GM10266 (cell line): ENCODE results near the gene RGS16.
A peak's percentile ranks its signal among the peaks of the same experiment; 100 is the strongest.

Experiments
- DNase-seq: peaks from one replicate; pipeline ENCODE4 v3.0.0; 2012; ENCODE audit errors: extremely low spot score
- TF ChIP-seq, protein P1 (sequence below): IDR thresholded peaks from 2 replicates; pipeline ENCODE4 v1.5.1; 2012; ENCODE audit warnings: mild to moderate bottlenecking, low read depth; ENCODE audit not compliant: control insufficient read depth, insufficient read depth; ENCODE audit errors: missing control alignments

RGS16 gene

DNA sequence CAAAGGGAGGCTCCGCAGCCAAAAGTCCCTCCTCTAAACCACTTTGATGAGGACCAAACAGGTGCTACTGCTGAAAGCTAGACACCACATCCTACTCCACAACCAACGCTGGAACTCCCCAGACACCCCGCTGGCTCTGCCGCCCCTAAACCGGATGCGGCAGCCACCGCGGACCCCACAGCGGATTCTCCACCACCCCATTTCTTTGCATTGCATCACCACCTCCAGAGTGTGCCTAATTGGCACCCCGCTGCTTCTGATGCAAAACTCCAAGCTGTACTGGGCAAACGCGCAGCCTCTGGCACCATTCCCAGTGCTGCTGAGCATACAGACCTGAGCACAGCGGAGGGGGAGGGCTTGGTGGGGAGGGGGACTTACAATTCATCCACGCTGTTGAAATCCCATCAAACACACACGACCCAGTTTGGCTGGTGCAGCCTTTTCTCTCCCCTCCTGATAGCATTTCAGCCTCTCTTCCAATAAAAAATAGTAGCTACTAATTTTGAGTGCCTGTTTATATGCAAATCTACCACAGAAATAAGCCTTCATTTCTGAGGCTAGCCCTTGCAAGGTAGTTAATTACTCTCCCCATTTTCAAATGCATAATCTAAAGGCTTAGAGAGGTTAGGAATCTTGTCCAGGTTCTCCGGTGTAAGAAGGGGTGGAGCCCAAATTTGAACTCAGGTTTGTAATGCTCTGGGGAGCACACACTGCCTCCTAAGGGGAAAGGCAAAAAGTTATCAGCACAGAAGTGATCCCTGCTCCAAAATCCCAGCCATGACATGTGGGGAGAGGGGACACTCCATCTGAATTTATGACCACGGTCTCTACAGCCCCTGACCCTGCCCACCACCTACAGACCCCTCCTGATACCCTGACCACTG lies 12.2 kb upstream of the RGS16 start:
- DNase-seq: peak; percentile 79
- TF ChIP-seq, protein P1, sequence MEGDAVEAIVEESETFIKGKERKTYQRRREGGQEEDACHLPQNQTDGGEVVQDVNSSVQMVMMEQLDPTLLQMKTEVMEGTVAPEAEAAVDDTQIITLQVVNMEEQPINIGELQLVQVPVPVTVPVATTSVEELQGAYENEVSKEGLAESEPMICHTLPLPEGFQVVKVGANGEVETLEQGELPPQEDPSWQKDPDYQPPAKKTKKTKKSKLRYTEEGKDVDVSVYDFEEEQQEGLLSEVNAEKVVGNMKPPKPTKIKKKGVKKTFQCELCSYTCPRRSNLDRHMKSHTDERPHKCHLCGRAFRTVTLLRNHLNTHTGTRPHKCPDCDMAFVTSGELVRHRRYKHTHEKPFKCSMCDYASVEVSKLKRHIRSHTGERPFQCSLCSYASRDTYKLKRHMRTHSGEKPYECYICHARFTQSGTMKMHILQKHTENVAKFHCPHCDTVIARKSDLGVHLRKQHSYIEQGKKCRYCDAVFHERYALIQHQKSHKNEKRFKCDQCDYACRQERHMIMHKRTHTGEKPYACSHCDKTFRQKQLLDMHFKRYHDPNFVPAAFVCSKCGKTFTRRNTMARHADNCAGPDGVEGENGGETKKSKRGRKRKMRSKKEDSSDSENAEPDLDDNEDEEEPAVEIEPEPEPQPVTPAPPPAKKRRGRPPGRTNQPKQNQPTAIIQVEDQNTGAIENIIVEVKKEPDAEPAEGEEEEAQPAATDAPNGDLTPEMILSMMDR: no peak

DNA sequence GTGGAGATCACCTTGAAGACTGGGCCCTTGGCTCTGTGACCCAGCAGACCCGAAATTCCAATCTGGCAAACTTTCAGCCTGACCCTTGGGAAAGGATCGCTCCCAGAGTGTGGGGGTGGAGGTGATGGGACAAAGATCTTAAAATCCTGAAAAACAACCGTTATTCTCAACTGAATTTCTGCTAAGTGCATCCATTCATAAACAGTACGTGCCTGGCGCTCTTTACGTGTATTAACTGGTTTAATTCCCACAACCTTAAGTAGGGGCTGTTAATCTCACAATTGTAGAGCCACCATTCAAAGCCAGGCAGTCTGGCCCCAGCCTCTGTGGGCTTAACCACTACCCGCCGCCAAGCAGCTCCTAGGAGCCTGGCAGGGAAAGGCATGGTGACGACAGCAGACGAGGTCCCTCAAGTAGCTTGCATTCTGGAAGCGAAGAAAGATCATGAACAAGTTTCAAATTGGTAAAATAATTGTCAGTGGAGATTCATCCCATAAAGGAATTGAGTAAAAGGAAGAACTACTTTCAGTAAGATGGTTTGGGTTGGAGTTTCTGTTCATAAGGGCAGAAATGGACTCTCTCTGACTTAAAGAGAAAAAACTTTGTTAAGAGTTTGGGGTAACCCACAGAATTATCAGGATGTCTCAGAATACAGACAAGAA lies 11.4 kb upstream of the RGS16 start:
- TF ChIP-seq, protein P1: no peak

DNA sequence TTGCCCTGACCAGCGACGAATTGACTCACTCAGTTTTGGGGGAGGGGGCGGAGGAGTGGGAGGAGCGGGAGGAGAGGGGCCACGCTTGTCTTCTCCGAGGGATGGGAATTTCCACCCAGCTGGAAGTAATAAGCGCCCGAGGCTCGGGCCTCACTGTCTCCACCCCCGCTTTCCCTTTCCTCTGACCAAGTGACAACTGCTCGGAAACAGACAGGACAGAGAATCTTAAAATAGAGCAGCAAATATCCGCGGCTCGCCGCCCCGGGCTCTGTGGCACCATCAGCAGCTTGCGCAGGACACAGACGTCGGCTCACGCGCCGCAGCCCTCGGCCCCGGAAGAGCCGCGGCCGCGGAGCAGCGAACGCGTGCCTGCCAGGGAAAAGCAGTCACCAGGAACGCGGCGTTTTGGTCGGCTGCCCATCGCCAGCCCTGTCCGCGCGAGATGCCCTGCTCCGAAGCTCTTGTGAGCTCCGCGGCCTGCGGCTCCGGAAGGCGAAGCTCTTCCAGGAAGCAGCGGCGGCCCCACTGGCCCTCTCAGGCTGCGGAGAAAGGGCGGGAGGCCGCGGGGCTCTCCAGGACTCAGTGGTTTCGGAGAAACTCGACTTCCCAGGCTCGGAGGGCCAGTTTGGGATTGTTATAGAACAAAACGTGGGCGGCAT lies 10.7 kb upstream of the RGS16 start:
- peak; percentile 49 for DNase-seq
- TF ChIP-seq, protein P1: no peak

More for the DNA sequence above, 11.4 kb upstream of the RGS16 start:
- no peak for DNase-seq

DNA sequence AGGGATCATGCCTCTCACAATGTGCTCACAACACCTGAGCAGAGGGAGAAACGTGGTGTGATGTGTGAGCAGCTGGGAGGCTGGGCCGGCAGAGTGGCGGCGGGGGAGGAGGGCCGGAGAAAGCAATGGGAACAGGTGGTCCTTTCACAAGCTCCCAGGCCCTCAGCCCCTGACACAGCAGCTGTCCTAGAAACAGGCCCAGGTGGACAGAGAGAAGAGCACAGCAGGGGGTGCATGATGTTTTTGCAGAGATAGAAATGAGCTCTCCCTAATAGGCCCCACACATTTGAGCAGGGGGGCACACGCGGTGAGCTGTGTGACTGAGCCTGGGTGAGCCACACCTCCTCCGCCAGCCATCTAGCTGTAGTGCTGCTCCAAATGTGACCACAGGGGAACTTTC lies 7.6 kb upstream of the RGS16 start:
- TF ChIP-seq, protein P1: no peak
- DNase-seq: no peak

DNA sequence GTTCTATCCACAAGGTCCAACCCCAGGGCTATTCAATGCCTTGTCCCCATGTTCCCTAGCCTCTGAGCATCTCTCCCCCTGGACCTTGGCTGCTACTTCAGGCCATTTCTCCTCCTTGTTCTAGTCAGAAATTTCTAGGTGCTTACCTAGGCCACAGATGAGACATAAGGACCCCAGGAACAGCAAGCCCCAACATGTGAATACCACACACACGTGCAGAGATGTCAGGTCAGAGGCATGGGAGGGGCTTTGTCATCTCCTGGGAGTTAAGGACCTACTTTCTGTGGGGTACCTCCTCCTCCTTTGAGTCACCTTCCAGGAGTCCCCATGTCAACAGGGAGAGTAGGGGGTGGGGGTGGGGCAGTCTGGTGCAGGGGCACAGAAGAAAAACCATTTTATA lies 7.1 kb upstream of the RGS16 start:
- DNase-seq: no peak
- TF ChIP-seq, protein P1: no peak

DNA sequence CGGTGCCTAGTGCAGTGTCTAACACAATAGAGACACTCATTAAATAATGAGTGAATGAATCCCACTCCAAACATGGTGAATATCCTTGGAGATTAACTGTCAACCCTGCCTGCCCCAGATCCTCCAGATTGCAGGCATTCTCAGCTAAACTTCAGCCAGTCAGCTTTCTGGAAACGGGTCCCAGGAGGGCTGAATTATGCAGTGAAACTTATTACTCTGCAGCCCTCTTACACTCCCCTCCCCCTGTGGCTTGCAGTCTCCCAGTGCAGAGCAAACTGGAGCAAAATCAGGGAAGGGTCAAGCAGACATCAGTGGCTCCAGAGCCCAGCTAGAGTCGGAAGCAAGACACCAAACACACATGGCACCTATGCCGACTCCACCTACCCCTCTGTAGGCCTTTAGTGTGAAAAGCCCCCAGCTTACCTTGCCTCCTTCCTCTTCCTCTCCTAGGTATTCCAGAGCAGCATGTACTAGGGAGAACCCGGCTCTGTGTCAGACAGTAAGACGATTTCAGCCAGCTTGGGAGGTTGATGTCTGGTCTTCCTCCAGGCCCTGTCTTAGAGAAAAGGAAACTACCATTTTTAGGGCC lies 6.5 kb upstream of the RGS16 start:
- TF ChIP-seq, protein P1: no peak
- DNase-seq: no peak
